ENCODE data around the gene ARMC9. TPM values are rescaled to one million over a fixed set of nuclear protein-coding genes. Genes with fewer than 3 reads are reported as not detected.

ARMC9 gene
- total and polyA plus RNA-seq, 2 of the 13 experiments (the other 11 are each of a cell fraction or from before 2014, with no cell fraction given): 9.1 to 12.8 TPM

- Histone ChIP-seq H3K27me3 (ENCODE audit: control insufficient read depth in 1 of 2, insufficient read depth in 2 of 2, low read length in 2 of 2) (peaks cover 0 to 19% of the 10 kb centered on the region in 2 experiments; a peak in 4 of 5 replicates), H3K4me3 (replicated peaks in 1 of 3; ENCODE audit: insufficient read depth in 1 of 3, low read depth in 2 of 3, low read length in 3 of 3) (no peak overlapping the region), H3K4me2 (ENCODE audit: low read depth, low read length) (no peak overlapping the region), H3K36me3 (replicated peaks in 1 of 2; ENCODE audit: control insufficient read depth in 1 of 2, insufficient read depth in 2 of 2, low read length in 2 of 2) (no peaks in the 10 kb centered on the region), H3K27ac (ENCODE audit: extremely low read length, insufficient read depth, low read length) (no peak overlapping the region), H2AFZ (ENCODE audit: low read length) (no peak overlapping the region), H4K20me1 (ENCODE audit: insufficient read depth, low read length) (no peaks in the 10 kb centered on the region), H3K9me3 (ENCODE audit: low read length) (no peaks in the 10 kb centered on the region), H3K79me2 (ENCODE audit: insufficient read depth, low read length) (no peaks in the 10 kb centered on the region), H3K9ac (ENCODE audit: insufficient read depth, low read depth, low read length) (no peak overlapping the region), H3K4me1 (ENCODE audit: insufficient read depth, low read length) (peaks cover 31% of the 10 kb centered on the region)
- TF ChIP-seq PREB (CRISPR knock-in tag; IDR thresholded peaks at IDR 0.05): no peak
- no peak for TF ChIP-seq RAD51 (IDR thresholded peaks at IDR 0.05; ENCODE audit: borderline replicate concordance)
- TF ChIP-seq HDAC1 (CRISPR knock-in tag; IDR thresholded peaks at IDR 0.05): no peak
- TF ChIP-seq GMEB1 (CRISPR knock-in tag; IDR thresholded peaks at IDR 0.05; ENCODE audit: borderline replicate concordance): no peak
- no peak for TF ChIP-seq POGK (CRISPR knock-in tag; conservative IDR thresholded peaks at IDR 0.05)
- no peak for TF ChIP-seq CBX1 (IDR thresholded peaks at IDR 0.05; ENCODE audit: low read depth)
- no peak for TF ChIP-seq ZNF331 (CRISPR knock-in tag; IDR thresholded peaks at IDR 0.05)
- TF ChIP-seq RBAK (CRISPR knock-in tag; IDR thresholded peaks at IDR 0.05): no peak
- no peak for TF ChIP-seq ZNF761 (CRISPR knock-in tag; conservative IDR thresholded peaks at IDR 0.05)
- TF ChIP-seq ZNF33B (CRISPR knock-in tag; IDR thresholded peaks at IDR 0.05): no peak
- no peak for TF ChIP-seq TCF7L2 (IDR thresholded peaks at IDR 0.05; ENCODE audit: low read depth, low read length)
- TF ChIP-seq ZNF136 (CRISPR knock-in tag; IDR thresholded peaks at IDR 0.05; ENCODE audit: low read depth): no peak
- ATAC-seq: no peak
- DNase-seq (ENCODE audit: low spot score): no peak
- no peak for FAIRE-seq
- whole genome bisulfite sequencing (ENCODE audit: low lambda C conversion rate): 62% methylated on average over 2 of the region's 2 CpGs
- BruUV-seq (replicated peaks): no TSS peak
- ChIA-PET CTCF (ENCODE audit: low intra/inter-chr PET ratio, low total read pairs) (no interaction called here), POLR2A (no interaction called here)
- intact Hi-C loops (cut with micrococcal nuclease; ENCODE audit: unreplicated experiment) (no loop called here), in situ Hi-C loops (cut with HindIII; ENCODE audit: extremely low pct_ligation_motif_present, low pct_unique_long_range_greater_than_20kb) (no loop called here)
Observed at GRCh38 chr2:231384109-231384435, 185.6 kb downstream of the ARMC9 start.

Measured in HepG2 (cell line).